ENCODE results near the gene MPZL1.

MPZL1 gene

GRCh38 chr1:167751676-167752075 lies 29.9 kb downstream of the MPZL1 start:
- DNase-seq (ENCODE audit: low spot score): no peak

- DNase-seq (ENCODE audit: low spot score): no peak
Measured at GRCh38 chr1:167752219-167752985, 30.6 kb downstream of the MPZL1 start.

- no peak for DNase-seq (ENCODE audit: low spot score)
Measured at GRCh38 chr1:167755654-167756053, 33.9 kb downstream of the MPZL1 start.

- DNase-seq (ENCODE audit: low spot score): no peak
Measured at GRCh38 chr1:167756730-167757405, 35.1 kb downstream of the MPZL1 start.

- no peak for DNase-seq (ENCODE audit: low spot score)
Measured at GRCh38 chr1:167757433-167758309, 35.9 kb downstream of the MPZL1 start.

GRCh38 chr1:167761400-167761799 lies 39.6 kb downstream of the MPZL1 start:
- DNase-seq (ENCODE audit: low spot score): no peak

- DNase-seq (ENCODE audit: low spot score): no peak
Measured at GRCh38 chr1:167762061-167762746, 40.4 kb downstream of the MPZL1 start.

- no peak for DNase-seq (ENCODE audit: low spot score)
Measured at GRCh38 chr1:167763525-167764220, 41.9 kb downstream of the MPZL1 start.

- no peak for DNase-seq (ENCODE audit: low spot score)
Measured at GRCh38 chr1:167764458-167765330, 42.9 kb downstream of the MPZL1 start.

GRCh38 chr1:167765496-167765895 lies 43.7 kb downstream of the MPZL1 start:
- no peak for DNase-seq (ENCODE audit: low spot score)

GRCh38 chr1:167766538-167766937 lies 44.8 kb downstream of the MPZL1 start:
- DNase-seq (ENCODE audit: low spot score): no peak

- DNase-seq (ENCODE audit: low spot score): no peak
Measured at GRCh38 chr1:167767761-167768160, 46.0 kb downstream of the MPZL1 start.

- DNase-seq (ENCODE audit: low spot score): no peak
Measured at GRCh38 chr1:167770127-167770526, 48.3 kb downstream of the MPZL1 start.

GRCh38 chr1:167772436-167772835 lies 50.7 kb downstream of the MPZL1 start:
- no peak for DNase-seq (ENCODE audit: low spot score)

GRCh38 chr1:167773516-167773915 lies 51.7 kb downstream of the MPZL1 start:
- DNase-seq (ENCODE audit: low spot score): no peak

- no peak for DNase-seq (ENCODE audit: low spot score)
Measured at GRCh38 chr1:167774710-167775109, 52.9 kb downstream of the MPZL1 start.

- no peak for DNase-seq (ENCODE audit: low spot score)
Measured at GRCh38 chr1:167775178-167775577, 53.4 kb downstream of the MPZL1 start.

- DNase-seq (ENCODE audit: low spot score): no peak
Measured at GRCh38 chr1:167776151-167776550, 54.4 kb downstream of the MPZL1 start.

- DNase-seq (ENCODE audit: low spot score): no peak
Measured at GRCh38 chr1:167776616-167777268, 55.0 kb downstream of the MPZL1 start.

- DNase-seq (ENCODE audit: low spot score): no peak
Measured at GRCh38 chr1:167777269-167777650, 55.5 kb downstream of the MPZL1 start.
